Jurkat, Clone E6-1 (cell line): ENCODE data around the gene DPYD.

Experiments
- DNase-seq: peaks from one replicate; pipeline ENCODE4 v3.0.0-alpha.2; 2011; ENCODE audit warnings: low read depth, low spot score
- H3K4me3 ChIP-seq: 2 replicates; pipeline ENCODE4 v1.5.1; 2011; ENCODE audit warnings: mild to moderate bottlenecking, low read length, control low read depth, moderate library complexity

DPYD gene

GRCh38 chr1:97654876-97655585, 265.8 kb downstream of the DPYD start:
- no peak for DNase-seq
- no peak overlapping the region for H3K4me3 ChIP-seq

DNA sequence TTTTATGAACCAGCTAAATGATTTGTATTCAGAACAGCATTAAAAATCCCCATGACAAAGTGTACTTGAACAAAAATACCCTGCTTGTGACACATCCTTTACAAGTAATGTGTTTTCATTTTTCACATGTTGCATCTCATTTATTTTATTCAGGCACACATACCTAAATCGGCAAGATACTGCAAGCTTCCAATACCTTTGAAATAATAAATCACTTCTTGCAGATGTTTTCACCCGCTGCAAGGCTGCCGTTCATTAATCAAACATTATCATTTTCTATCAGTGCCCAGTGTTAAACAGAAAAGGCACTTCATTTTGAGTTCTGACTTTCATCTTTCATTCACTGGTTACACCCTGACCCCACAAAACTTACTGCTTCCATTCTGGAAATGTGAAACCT, 269.6 kb downstream of the DPYD start:
- no peak for DNase-seq
- no peak overlapping the region for H3K4me3 ChIP-seq

- no peak for DNase-seq
- H3K4me3 ChIP-seq = no peak overlapping the region
These were observed 271.2 kb downstream of the DPYD start for GRCh38 chr1:97649591-97649990.

DNA sequence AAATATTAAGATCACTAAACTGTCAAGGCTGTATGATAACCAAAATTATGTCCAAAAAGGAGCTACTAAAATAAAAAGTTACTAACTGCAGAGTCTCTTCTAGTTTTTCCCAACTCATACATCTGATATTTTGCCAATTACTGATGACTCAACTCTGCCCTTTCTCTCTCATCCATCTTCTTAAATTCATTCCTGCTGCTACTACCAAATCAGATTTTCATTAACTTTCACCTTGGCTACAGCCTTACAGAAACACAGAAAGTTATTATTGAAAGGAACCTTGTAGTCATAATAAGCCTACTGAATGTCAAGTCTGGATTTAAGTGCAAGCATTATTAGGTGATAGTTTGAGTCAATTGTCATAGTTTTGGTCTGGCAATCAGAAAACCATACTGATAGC, 273.1 kb downstream of the DPYD start:
- DNase-seq = no peak
- H3K4me3 ChIP-seq = no peak overlapping the region

DNA sequence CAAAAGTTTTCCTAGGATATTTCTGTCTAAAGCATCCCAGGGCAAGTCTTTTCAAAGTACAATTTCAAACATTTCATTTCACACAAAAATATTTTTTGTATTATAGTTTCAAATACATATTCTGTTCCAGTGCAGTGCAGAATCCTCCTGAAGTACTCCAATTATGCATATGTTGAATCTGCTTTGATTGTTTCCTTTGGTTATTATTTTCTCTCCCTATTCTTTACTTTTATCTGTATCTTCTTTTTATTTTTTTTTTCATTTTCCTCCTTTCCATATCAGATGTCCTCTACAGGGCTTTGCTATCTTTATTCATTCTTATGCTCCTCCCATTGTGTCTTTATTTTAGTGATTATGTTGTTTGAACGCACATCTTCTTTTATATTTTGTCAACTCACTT, 274.8 kb downstream of the DPYD start:
- no peak overlapping the region for H3K4me3 ChIP-seq
- DNase-seq = no peak

- no peak for DNase-seq
- no peak overlapping the region for H3K4me3 ChIP-seq
These were observed 280.2 kb downstream of the DPYD start for GRCh38 chr1:97640677-97641076.

GRCh38 chr1:97636941-97637340, 283.9 kb downstream of the DPYD start:
- no peak for DNase-seq
- H3K4me3 ChIP-seq = no peak overlapping the region

DNA sequence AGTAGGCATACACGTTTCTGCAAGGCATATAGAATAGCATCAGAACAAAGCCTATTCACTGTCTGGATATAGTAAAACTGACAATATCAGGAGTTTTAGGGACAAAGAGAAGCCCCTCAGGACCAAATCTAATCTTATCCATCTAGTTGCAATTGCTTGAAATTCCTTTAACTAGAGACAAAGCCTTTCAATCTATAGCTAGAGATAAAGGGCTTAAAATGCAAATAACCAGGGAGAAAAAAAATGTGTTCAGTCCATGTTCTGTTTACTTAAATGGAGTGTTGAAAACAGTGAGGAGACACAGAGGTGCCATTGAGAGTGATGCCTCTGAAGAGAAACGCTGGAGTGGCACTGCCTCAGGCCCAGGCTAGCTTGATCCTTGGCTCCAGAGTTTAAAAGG, 286.1 kb downstream of the DPYD start:
- H3K4me3 ChIP-seq = no peak overlapping the region
- DNase-seq = no peak

GRCh38 chr1:97632776-97633175, 288.1 kb downstream of the DPYD start:
- H3K4me3 ChIP-seq = no peak overlapping the region
- DNase-seq = no peak

DNA sequence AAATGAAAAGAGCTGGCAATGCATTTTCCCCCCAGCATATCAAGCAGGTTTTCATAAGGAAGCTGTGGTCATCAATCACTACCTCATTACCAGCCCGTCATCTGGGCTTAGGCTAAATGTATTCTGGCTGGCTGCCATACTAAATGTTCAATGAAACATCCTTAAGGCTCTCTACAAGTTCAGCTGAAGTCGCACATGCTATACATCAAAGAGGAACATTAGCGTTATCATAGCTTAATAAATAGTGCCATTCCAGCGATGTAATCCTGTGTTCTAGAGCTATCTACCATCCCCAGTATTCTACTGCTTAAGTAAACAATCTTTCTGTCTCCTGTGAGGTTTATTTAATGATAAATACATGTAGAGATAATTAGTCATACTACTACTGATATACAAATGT, 288.8 kb downstream of the DPYD start:
- peak; percentile 22 for DNase-seq
- no peak overlapping the region for H3K4me3 ChIP-seq

- no peak overlapping the region for H3K4me3 ChIP-seq
- peak; percentile 69 for DNase-seq
These were observed 289.9 kb downstream of the DPYD start for GRCh38 chr1:97630948-97631347.

DNA sequence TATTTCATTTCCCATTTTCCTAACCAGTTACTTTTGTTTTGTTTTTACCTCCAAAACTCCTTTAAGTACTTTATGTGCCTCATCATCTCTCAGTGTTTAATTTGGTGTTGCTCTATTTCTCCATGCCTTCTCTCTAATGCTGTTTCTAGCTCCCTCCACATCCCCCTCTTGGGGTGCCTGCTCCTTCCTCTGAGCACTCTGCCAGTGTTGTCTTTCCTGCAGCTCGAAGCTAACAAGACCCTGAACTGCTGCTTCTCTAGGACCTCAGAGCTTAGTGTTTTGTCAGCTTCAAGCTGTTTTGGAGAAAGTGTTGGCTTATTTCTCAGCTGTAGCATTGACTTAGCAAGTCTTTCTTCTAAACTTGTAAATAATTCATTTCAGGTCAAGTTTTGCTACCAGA, 290.6 kb downstream of the DPYD start:
- H3K4me3 ChIP-seq = no peak overlapping the region
- DNase-seq = peak; percentile 35

DNA sequence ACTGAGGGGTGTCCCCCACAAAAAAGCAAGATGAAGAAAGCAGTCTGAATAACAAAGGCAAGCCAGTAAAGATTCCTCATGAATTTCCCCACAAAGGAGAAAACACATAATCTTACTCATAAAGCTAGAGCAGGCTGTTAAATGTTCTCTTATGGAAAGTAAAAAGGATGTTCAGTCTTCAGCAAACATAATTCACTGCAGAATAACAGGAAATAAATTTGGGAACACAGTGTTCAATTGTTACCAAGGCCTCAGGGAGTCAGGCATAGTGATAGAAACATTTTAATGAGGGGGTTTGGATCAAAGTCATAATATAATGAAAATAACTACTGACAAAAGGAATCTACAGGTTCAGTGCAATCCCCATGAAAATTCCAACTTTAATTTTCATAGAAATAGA, 297.6 kb downstream of the DPYD start:
- DNase-seq = no peak
- H3K4me3 ChIP-seq = no peak overlapping the region

GRCh38 chr1:97621955-97622354, 298.9 kb downstream of the DPYD start:
- no peak for DNase-seq
- no peak overlapping the region for H3K4me3 ChIP-seq

- H3K4me3 ChIP-seq = no peak overlapping the region
- no peak for DNase-seq
These were observed 301.1 kb downstream of the DPYD start for GRCh38 chr1:97619706-97620105.

DNA sequence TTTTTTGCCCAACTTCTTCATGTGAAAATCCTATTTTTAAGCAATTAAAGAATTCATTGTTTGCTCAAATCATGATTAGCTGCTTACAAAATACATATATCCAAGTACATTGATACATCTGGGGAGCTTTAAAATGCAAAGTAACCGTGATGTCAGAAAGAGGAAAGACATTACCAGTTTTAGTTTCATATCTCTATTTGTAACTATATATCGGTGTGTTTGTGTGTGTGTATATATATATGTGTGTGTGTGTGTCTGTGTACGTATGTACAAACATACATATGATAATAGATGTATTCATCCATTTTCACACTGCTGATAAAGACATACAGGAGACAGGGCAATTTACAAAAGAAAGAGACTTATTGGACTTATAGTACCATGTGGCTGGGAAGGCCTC, 310.1 kb downstream of the DPYD start:
- no peak overlapping the region for H3K4me3 ChIP-seq
- no peak for DNase-seq

- no peak overlapping the region for H3K4me3 ChIP-seq
- no peak for DNase-seq
These were observed 310.7 kb downstream of the DPYD start for GRCh38 chr1:97610102-97610501.

GRCh38 chr1:97608272-97608671, 312.6 kb downstream of the DPYD start:
- DNase-seq = no peak
- no peak overlapping the region for H3K4me3 ChIP-seq

DNA sequence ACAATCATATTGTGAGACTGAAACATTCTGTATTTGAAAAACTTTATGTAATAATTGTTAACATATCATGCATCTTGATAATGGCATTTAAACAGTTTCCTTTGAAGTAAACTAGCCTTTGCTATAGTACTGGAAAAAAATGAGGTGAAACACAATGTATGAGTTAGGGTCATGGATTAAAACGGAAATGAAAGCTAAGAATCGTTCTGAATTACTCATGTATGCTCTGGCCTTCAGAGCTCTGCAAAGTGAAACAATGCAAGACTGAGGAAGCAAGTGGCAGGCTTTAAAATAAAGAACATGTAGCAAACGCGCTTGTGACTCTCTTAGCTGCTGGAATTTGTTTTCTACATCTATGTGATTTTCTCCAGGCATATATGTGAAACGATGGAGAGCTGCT, 317.1 kb downstream of the DPYD start:
- peak; percentile 70 for DNase-seq
- H3K4me3 ChIP-seq = peak overlapping the region; percentile 34

GRCh38 chr1:97603218-97603617, 317.6 kb downstream of the DPYD start:
- H3K4me3 ChIP-seq = peak overlapping the region; percentile 34
- peak; percentile 91 for DNase-seq

GRCh38 chr1:97599447-97599846, 321.4 kb downstream of the DPYD start:
- H3K4me3 ChIP-seq = no peak overlapping the region
- peak; percentile 66 for DNase-seq

DNA sequence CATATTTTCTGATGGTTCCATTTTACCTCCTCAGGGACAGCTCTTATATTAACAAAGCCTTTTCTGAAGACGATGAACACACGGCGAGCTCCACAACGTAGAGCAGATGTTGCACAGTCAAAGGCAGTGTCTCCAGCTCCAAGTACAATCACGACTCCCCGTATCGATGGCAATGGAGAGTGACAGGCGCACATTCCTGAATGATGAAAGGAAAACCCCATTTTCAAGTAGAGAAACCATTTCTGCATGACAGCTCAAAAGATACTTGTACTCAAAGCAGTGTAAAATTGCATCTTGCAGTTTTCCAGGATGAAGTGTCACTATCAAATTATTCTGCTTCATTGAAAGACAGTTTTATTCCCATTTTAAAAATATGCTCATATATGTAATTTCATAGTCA, 327.6 kb downstream of the DPYD start:
- DNase-seq = no peak
- H3K4me3 ChIP-seq = no peak overlapping the region
